GM18498 (cell line): ENCODE results near the gene MLXIP.

ENCODE experiments used
- ATAC-seq: cut with Tn5 transposase; IDR thresholded peaks from one replicate; pipeline ENCODE4 v1.9.1; 2021; ENCODE audit warnings: mild to moderate bottlenecking, moderate library complexity; ENCODE audit not compliant: unreplicated experiment

The MLXIP gene

DNA sequence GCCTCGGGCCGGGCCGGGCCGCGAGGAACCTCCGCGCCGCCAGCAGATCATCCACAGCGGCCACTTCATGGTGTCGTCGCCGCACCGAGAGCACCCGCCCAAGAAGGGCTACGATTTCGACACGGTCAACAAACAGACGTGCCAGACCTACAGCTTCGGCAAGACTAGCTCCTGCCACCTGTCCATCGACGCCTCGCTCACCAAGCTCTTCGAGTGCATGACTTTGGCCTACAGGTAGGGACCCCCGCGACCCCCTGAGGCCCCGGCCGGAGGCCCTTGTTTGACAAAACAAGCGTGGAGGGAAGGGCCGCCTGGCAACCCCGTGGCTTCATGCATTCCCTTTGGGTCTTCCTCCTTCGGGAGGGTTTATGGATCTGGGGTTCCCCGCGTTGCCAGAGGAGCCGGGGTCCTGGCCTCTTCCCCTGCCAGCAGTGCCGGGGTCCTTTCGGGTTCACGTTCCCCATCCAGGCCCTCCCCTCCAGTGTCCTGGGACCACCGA is 526 bp downstream of the MLXIP start:
- no peak for ATAC-seq

DNA sequence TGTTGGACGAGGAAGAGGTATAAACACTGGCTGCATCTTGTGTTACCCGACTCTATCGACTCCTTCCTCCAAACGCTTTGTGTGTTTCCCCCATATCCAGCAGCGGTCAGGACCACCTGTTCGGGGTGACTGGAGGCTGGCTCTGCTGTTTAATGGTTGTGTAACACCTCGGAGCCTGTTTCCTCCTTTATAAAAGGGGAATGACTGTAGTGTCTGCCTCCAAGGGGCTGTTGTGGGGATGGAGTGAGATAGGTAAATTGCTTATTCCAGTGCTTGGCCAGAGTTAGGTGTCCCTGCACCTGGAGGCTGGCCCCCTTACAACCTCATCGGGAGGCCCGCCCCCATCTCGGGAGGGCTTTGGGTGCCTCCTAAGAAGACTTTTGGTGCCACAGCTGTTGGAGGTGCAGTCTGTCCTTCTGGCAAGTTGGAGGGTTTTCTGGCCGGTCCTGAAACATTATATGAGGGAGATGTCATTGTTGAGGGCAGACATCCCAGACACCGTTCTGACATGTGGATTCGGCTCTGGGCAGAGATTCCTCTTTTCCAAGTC is 1.1 kb downstream of the MLXIP start:
- no peak for ATAC-seq

DNA sequence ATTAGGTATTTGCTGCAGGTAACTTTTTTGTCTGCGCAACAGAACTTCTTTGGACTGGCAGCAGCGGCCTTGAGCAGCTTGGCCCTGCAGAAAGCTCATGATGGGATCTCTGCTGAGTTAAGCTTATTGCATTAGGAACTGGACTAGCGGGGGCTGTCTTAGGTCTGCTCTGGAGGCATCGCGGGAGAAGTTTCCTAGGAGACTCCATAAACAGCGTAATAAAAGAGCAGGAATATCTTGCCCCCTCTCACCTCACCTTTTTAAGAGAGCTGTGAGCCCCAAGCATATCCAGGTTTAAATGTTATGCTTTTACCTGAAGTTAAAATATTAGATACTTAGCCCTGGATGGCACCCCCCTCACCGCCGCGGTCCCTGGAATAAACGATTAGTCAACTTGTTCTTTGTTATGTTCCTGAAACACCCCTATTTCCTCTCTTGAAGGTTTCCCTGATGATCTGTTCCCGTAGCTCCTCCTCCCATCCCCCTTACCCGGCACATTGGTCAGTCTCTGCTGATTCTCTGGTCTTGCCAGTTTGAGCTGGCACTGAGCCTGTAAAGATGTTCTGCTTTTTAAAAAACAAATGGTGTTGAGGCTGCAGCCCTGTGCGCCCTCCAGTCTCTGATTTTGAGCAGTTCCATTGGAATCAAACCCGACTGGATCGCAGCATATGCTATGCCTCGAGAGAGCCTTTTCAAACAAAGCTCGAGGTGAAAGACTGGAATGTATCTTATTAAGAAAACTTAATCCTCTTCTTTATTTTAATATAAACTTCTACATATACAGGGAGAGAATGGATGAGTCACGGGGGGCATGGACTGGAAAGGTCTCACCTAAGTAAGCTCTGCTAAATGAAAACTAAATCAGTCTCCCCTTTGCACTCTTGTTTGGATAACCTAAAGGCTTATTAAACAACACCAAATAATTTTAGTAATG is 1.9 kb downstream of the MLXIP start:
- ATAC-seq, result no peak

DNA sequence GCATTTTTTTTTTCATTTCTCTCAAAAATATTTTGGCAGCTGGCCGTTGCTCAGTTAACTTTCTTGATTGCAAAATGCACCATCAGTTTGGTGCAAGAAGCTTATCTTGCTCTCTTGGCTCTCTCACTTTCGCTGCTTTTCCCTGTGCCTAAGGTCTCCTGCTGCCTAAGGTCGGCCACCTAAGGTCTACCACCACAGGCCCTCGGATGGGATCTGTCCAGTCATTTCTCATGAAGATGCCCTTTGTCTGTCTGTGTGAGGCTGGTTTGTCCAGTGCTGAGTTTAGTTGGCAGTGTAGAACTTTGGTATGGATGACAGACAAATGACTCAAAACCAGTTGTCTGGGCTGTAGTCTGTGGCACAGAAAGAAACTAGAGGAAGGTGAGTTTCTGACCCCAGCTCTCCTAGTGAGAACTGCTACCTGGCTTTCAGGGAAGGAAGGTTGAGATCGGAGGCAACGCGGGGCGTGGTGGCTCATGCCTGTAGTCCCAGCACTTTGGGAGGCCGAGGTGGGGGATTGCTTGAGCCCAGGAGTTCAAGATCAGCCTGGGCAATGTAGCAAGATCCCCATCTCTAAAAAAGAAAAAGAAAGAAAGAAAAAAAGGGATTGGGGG is 2.6 kb downstream of the MLXIP start:
- no peak for ATAC-seq

DNA sequence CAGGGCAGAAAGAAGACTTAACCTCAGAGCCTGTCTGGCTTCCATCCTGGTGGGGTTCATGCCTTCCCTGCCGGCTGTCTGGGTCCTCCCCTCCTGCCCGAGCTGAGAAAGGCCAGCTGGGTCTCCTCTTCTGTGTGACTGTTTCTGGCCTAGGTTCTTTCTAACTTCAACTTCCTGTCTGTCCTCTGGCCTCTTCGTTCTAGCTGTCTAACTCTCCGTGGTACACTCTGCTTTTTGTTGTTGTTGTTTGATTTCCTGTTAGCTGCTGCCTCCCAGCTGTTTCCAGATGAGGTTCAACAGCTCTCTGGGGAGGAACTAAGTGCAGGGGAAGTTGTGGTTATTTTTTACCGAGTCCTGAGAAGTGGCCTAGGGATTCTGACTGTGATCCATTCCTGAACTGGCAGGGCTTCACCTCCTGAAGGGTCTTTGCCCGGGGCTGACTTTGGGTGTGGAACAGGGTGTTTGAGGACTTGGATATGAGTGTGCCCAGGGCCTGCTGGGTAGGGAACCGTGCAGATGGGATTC is 3.2 kb downstream of the MLXIP start:
- ATAC-seq, result peak; percentile 33

DNA sequence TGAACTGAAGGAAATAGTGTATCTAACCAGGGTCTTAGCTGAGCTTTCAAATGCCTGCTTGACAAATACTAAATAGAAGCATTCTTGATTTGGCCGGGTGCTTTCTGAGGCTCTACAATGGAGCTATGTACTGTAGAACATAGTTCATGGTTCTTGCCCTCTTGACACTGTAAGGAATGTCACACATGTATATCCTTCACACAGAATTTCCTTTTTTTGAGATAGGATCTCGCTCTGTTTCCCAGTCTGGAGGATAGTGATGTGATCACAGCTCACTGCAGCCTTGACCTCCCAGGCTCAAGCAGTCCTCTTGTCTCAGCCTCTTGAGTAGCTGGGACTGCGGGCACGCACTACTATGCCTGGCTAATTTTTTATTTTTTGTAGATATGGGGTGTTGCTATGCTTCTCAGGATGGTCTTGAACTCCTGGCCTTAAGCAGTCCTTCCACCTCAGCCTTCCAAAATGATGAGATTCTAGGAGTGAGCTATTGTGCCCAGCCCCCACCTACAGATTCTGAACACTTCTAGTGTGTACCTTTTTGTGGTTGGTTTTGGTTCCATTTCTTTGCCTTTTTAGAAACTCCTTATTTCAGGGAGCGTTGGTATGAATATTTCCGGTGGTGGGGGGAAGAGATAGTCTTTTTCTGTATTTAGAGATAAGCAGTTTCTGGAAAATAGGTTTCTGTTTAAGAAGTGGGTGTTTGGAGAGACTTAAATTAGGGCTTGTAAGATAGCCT is 4.2 kb downstream of the MLXIP start:
- ATAC-seq, result no peak

DNA sequence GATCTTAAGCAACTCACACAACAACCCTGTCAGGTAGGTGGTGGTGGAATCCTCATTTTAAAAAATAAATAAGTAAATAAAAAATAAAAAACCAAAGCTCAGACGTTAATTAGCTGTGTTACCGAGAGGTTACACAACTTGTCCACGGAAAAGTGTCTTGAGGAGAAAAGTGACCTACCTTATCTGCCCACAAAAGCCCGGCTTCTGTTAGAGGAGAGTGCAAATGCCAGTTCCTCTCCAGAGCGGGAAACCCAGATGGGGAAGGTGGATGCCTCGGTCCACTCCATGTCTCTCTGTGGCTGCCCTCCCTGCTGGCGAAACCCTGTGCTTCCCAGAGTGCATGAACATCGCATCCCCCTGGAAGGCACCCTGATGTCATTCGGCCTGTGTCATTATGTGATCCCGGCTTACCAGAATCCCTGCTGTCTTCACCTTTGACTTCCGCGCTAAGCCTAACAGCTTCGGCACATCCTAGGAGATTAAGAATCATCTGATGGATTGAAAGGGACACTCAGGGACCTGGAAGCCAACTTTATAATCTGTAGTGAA is 6.4 kb downstream of the MLXIP start:
- ATAC-seq, result no peak

DNA sequence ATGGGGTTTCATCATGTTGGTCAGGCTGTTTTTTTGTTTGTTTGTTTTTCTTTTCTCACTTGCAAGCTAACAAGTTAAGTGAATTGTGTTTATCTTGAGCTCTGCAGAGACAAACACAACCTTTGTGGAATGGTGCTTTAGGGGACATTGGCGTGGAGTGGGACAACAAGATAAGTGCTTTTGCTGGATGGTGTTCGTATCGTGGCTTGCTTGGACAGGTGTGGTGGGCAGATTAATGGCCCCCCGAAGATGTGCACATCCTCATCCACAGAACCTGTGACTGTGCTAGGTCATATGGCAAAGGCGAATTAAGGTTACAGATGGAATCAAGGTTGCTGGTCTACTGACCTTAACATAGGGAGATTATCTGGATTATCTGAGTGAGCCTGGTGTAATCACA is 7.0 kb downstream of the MLXIP start:
- no peak for ATAC-seq

DNA sequence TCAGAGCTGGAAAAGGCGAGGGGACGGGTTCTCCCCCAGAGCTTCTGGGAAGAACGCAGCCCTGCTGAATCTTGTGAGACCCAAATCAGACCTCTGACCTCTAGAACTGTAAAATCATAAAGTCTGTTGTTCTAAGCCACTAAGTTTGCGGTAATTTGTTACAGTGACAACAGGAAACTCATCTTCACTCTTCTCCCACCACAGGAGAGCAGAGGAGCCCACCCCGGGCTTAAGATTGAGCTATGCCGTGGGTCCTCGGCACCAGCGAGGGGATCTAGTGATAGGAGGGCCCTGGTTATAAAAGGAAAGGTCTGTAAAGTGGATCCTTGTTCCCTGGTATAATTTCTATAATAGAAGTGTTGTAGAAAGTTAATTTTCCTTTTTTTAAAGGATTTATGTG is 7.6 kb downstream of the MLXIP start:
- no peak for ATAC-seq

DNA sequence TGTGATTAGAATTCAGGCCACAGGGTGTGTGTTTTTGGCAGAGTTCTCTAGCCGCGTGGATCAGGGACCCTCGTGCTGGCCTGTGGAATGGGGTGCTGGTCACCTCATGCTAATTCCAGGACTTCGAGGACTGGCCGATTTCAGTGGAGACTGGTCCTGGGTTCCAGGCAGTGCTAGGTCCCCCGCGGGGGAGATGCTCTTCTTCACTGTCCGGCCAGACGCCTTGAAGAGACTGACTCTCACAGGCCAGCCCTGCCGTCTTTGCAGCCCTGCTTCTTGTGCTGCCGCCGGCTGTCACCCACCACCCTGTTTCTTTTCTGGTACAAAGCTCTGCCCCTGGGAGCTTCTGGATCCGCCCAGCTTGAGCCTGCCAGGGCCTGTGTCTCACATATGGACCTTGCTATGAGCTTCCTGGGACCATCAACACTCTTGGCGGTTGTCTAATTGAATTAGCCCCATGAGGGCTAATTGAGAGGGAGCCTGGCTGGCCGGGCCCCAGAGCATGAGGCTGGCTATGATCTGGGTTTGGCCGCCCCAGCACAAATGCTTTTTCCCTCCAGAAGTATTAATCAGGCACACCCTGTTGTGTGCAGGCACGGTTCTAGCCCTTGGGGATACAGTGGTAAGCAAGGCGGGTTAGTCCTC is 8.2 kb downstream of the MLXIP start:
- ATAC-seq, result no peak

DNA sequence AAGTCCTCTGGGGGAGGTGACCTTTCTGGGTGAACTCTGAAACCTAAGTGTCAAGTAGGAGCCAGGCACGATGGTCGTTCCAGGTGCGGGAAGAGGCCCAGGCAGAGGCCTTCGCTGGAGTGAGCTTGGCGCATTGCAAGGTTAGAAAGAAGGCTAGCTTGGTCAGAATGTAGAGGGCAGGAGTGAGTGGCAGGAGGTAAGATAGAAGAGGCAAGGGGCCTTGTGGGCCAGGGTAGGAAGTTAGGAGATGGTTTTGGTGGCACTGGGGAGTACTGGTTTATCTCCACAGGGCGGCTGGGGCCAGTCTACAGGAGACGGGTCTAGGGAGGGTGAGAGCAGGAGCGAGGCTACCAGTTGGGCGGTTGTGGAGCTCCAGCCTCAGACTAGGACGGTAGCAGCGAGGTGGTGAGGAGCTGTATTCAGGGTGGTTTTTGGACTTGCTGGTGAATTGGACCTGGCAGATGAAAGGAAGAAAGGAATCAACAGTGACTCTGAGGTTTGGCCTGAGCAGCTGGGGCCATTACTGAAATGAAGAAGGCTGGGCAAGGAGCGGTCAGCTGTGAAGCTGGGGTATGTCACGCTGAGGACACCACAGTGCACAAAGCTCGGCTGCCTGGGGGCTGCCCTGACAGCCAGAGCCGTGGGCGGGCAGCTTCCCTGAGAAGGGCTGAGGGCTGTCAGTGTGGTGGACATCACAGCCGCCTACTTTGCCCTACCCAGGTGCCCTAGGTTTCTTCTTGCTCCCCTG is 9.0 kb downstream of the MLXIP start:
- no peak for ATAC-seq

DNA sequence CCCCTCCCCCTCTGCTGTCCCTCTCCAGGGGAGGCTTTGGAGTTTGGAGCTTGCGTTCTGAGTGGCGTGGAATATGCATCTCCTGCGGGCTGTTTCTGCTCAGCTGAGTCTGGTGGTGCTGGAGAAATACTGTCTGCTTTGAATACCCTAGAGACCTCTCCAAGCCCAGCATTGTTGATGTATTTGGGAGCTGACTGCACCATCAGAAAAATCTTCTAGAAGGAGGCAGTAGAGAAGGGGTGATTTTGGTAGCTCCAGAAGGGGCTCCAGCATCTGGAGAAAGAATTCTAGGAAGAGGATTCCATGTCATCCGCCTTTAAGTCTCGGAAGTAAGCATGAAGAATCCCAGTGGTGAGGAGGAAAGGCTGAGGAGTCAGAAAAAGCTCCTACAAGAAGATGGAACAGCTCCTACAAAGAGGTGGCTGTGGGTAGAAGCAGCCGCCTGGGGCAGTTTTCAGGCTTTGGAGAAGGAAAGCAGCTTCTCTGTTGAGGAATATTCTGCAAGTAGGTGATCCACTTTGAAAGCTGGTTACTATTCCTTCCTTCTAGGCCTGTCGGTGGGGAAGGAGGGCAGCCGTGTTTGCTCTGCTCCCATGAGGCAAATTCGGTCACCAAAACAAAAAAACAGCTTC is 9.7 kb downstream of the MLXIP start:
- ATAC-seq, result no peak

DNA sequence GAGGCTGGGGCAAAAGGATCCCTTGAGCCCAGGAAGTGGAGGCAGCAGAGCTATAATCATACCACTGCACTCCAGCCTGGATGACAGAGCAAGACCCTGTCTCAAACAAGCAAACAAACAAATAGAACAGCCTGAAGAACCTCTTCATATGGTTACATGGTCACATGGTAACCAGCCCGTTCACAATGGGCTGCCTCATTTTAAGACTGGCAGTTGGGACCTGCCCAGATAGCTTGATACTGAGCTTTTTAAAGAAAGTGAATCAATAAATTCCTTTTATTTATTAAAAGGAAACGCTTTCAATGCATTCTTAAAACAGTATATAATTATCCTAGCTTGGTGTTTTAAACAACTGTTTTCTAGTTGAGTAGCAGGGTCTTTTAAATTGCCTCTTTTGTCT is 10.5 kb downstream of the MLXIP start:
- ATAC-seq, result no peak

DNA sequence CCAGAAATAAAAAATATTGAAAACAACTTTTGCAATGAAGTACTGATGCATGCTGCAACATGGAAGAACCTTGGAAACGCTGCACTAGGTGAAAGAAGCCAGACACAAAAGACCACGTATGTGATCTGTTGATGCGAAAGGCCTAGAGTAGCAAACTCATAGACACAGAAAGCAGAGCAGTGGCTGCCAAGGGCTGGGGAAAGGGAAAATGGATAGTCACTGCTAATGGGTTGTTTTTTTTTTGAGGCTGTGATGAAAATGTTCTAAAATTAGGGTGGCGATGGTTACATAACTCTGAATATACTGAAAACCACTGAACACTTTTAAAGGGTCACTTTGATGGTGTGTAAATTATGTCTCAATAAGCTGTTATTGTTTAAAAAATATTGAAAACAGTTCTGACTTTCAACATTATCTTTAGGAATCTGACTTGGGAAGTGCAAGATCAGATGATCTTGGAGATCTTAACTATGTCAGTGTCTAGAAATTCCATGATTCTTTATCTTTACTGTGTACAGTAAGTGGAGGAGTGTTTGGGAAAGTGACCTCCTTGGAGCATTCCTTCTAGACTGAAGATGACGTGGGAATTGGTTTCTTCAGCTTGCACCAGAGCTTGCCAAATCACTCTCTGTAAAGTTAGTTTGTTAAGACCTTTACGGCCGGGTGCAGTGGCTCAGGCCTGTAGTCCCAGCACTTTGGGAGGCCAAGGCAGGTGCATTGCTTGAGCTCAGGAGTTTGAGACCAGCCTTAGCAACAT is 12.4 kb downstream of the MLXIP start:
- ATAC-seq, result no peak

DNA sequence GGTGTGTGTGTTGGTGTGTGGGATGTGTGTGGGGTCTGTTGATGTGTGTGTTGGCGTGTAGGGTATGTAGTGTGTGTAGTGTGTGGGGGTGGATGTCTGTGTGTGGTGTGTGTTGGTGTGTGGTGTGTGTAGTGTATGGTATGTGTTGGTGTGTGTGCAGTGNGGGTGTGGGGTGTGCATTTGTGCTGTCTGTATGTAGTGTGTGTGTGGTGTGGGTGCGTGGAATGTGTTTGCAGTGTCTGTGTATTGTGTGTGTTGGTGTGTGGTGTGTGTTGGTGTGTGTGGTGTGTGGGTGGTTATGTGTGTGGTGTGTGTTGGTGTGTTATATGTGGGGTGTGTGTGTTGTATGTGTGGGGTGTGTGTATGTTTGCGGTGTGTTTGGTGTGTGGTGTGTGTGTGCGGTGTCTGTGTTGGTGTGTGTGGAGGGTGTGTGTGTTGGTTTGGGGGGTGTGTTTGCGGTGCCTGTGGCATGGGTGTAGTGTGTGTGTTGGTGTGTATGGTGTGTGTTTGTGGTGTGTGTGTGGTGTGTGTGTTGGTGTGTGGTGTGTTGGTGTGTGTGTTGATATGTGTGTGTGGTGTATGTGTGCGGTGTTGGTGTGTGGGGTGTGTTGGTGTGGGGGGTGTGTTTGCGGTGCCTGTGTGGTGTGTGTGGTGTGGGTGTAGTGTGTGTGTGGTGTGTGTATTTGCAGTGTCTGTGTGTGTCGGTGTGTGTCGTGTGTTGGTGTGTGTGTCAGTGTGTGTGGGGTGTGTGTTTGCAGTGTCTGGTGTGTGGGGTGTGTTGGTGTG is 14.7 kb downstream of the MLXIP start:
- ATAC-seq, result no peak

DNA sequence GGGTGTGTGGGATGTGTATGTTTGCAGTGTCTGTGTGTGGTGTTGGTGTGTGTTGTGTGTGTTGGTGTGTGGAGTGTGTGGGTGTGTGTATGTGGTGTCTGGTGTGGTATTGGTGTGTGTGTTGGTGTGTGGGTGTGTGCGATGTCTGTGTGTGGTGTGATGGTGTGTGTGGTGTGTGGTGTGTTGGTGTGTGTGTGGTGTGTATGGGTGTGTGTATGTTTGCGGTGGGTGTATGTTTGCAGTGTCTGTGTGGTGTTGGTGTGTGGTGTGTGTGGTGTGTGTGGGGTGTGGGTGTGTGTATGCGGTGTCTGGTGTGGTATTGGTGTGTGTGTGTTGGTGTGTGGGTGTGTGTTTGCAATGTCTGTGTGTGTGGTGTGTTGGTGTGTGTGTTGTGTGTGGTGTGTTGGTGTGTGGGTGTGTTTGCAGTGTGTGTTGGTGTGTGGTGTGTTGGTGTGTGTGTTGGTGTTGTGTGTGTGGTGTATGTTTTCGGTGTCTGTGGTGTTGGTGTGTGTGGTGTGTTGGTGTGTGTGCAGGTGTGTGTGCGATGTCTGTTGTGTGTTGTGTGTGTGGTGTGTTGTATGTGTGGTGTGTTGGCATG is 15.7 kb downstream of the MLXIP start:
- ATAC-seq, result no peak
